H1 (cell line): ENCODE results near the gene SPAG5. TPM values are rescaled to one million over a fixed set of nuclear protein-coding genes. Genes with fewer than 3 reads are reported as not detected.

Source experiments
- CTCF ChIA-PET: fragments of 300-600 bp; sonication (Branson Sonifier 250); formaldehyde crosslinking; loops from one replicate; lab custom pipeline; 2021; ENCODE audit not compliant: partially characterized antibody; lab: Charles Lee
- POLR2A ChIA-PET: fragments of 300-600 bp; sonication (Branson Sonifier 250); formaldehyde crosslinking; loops from one replicate; lab custom pipeline; 2021; ENCODE audit warnings: inconsistent platforms; ENCODE audit not compliant: partially characterized antibody; lab: Charles Lee
- DNase-seq, 2 experiments: peaks; one replicate each; pipeline versions ENCODE4 v3.0.0 to v3.0.0-alpha.2; 2010 to 2022; ENCODE audit warnings: low spot score in 2 of 2, low read depth in 1 of 2, mixed read lengths in 1 of 2
- FAIRE-seq: peaks from 2 replicates; lab custom pipeline; 2011; peaks lifted over from hg19 to GRCh38; lab: Jason Lieb, UNC
- H2AFZ ChIP-seq: 2 replicates; pipeline ENCODE4 v1.8.1; 2012; ENCODE audit warnings: low read length, inconsistent platforms
- H2AK5ac ChIP-seq: 2 replicates; pipeline ENCODE4 v1.6.1; 2013; ENCODE audit warnings: low read depth, low read length
- H2BK120ac ChIP-seq: replicated peaks from 2 replicates; pipeline ENCODE3; 2013; ENCODE audit warnings: low read depth, low read length, inconsistent platforms
- H2BK12ac ChIP-seq: 2 replicates; pipeline ENCODE4 v1.6.1; 2013; ENCODE audit warnings: low read depth, low read length
- H2BK15ac ChIP-seq: 2 replicates; pipeline ENCODE4 v1.6.1; 2013; ENCODE audit warnings: low read length
- H2BK20ac ChIP-seq: 2 replicates; pipeline ENCODE4 v1.6.1; 2013; ENCODE audit warnings: low read length
- H2BK5ac ChIP-seq: 2 replicates; pipeline ENCODE4 v1.6.1; 2013; ENCODE audit warnings: low read depth, low read length
- H3K14ac ChIP-seq: 2 replicates; pipeline ENCODE4 v1.6.1; 2013; ENCODE audit warnings: inconsistent platforms; ENCODE audit not compliant: insufficient read length
- H3K18ac ChIP-seq: 2 replicates; pipeline ENCODE4 v1.6.1; 2013; ENCODE audit warnings: low read length; ENCODE audit errors: extremely low read depth
- H3K23ac ChIP-seq: 2 replicates; pipeline ENCODE4 v1.6.1; 2013; ENCODE audit warnings: inconsistent platforms; ENCODE audit not compliant: insufficient read length
- H3K23me2 ChIP-seq: 2 replicates; pipeline ENCODE4 v1.6.1; 2013; ENCODE audit warnings: low read depth, low read length
- H3K27ac ChIP-seq: 2 replicates; pipeline ENCODE4 v1.6.1; 2011; ENCODE audit warnings: low read depth, low read length, inconsistent platforms
- H3K27me3 ChIP-seq, 4 experiments: replicated peaks in 1 of 4; 1 replicate in 1 of 4; 2 replicates in 3 of 4; pipeline versions ENCODE4 v1.6.1 to v1.8.1; 2011 to 2013; ENCODE audit warnings: low read length in 3 of 4, mild to moderate bottlenecking in 3 of 4, inconsistent platforms in 2 of 4, mixed read lengths in 2 of 4, moderate library complexity in 1 of 4; ENCODE audit not compliant: control insufficient read depth in 3 of 4, insufficient read depth in 3 of 4; ENCODE audit errors: extremely low read depth in 1 of 4
- H3K36me3 ChIP-seq, 4 experiments: 2 replicates each; pipeline versions ENCODE4 v1.6.1 to v1.8.1; 2011 to 2013; ENCODE audit warnings: mild to moderate bottlenecking in 4 of 4, low read length in 3 of 4, moderate library complexity in 2 of 4, control low read depth in 1 of 4, inconsistent platforms in 1 of 4; ENCODE audit not compliant: insufficient read depth in 4 of 4, control insufficient read depth in 2 of 4
- H3K4ac ChIP-seq: replicated peaks from 2 replicates; pipeline ENCODE3; 2013; ENCODE audit warnings: low read length, low read depth, mixed read lengths, inconsistent platforms; ENCODE audit not compliant: insufficient read length
- H3K4me1 ChIP-seq, 4 experiments: replicated peaks in 1 of 4; 1 replicate in 1 of 4; 2 replicates in 3 of 4; pipeline versions ENCODE4 v1.6.1 to v1.8.1; 2011 to 2013; ENCODE audit warnings: low read length in 3 of 4, inconsistent platforms in 2 of 4, mixed read lengths in 1 of 4; ENCODE audit not compliant: insufficient read depth in 4 of 4, control insufficient read depth in 3 of 4
- H3K4me2 ChIP-seq, 2 experiments: 2 replicates each; pipeline versions ENCODE4 v1.6.1 to v1.8.1; 2011 to 2013; ENCODE audit warnings: low read depth in 2 of 2, low read length in 2 of 2, control low read depth in 1 of 2, inconsistent platforms in 1 of 2, mild to moderate bottlenecking in 1 of 2; ENCODE audit not compliant: insufficient read depth in 1 of 2
- H3K4me3 ChIP-seq, 4 experiments: fragments of 200-600, 300-600 bp in 1 of 4; sonication (generic), shearing (Covaris generic), sonication (Bioruptor Twin) in 1 of 4; 2 replicates each; pipeline versions ENCODE4 v1.5.1 to v1.8.1; 2011 to 2016; ENCODE audit warnings: low read length in 4 of 4, low read depth in 3 of 4, control low read depth in 2 of 4, inconsistent platforms in 2 of 4, mild to moderate bottlenecking in 2 of 4, mixed read lengths in 1 of 4, moderate library complexity in 1 of 4; ENCODE audit not compliant: insufficient read depth in 2 of 4; ENCODE audit errors: extremely low read depth in 1 of 4
- H3K56ac ChIP-seq: replicated peaks from 2 replicates; pipeline ENCODE3; 2013; ENCODE audit warnings: low read depth, mild to moderate bottlenecking, mixed read lengths, low read length, inconsistent platforms; ENCODE audit not compliant: insufficient read length
- H3K79me1 ChIP-seq: 2 replicates; pipeline ENCODE4 v1.6.1; 2013; ENCODE audit warnings: low read depth, low read length, control low read depth
- H3K79me2 ChIP-seq, 2 experiments: 2 replicates each; pipeline versions ENCODE4 v1.6.1 to v1.8.1; 2012 to 2013; ENCODE audit warnings: low read length in 2 of 2, mild to moderate bottlenecking in 2 of 2, inconsistent platforms in 1 of 2; ENCODE audit not compliant: insufficient read depth in 2 of 2, control insufficient read depth in 1 of 2
- H3K9ac ChIP-seq, 4 experiments: replicated peaks in 1 of 4; 1 replicate in 1 of 4; 2 replicates in 3 of 4; pipeline versions ENCODE4 v1.6.1 to v1.8.1; 2011 to 2013; ENCODE audit warnings: low read depth in 3 of 4, low read length in 3 of 4, control low read depth in 2 of 4, mild to moderate bottlenecking in 2 of 4, moderate library complexity in 2 of 4, inconsistent platforms in 1 of 4; ENCODE audit errors: extremely low read depth in 1 of 4
- H3K9me3 ChIP-seq, 2 experiments: 2 replicates each; pipeline versions ENCODE4 v1.6.1 to v1.8.1; 2012 to 2013; ENCODE audit warnings: mild to moderate bottlenecking in 2 of 2, moderate library complexity in 2 of 2, control low read depth in 1 of 2, inconsistent platforms in 1 of 2, low read depth in 1 of 2, low read length in 1 of 2, mixed read lengths in 1 of 2; ENCODE audit not compliant: insufficient read depth in 2 of 2
- H4K20me1 ChIP-seq, 2 experiments: replicated peaks in 1 of 2; 2 replicates each; pipeline versions ENCODE3 to v1.8.1; 2011 to 2013; ENCODE audit warnings: inconsistent platforms in 2 of 2, low read length in 2 of 2, mild to moderate bottlenecking in 1 of 2; ENCODE audit not compliant: insufficient read depth in 2 of 2, control insufficient read depth in 1 of 2
- H4K5ac ChIP-seq: 2 replicates; pipeline ENCODE4 v1.6.1; 2013; ENCODE audit warnings: low read length, low read depth, mixed read lengths, inconsistent platforms; ENCODE audit not compliant: insufficient read length
- H4K8ac ChIP-seq: 2 replicates; pipeline ENCODE4 v1.8.0; 2013; ENCODE audit warnings: mild to moderate bottlenecking, moderate library complexity, low read length, inconsistent platforms; ENCODE audit not compliant: insufficient read depth; ENCODE audit errors: extremely low read depth
- H4K91ac ChIP-seq: replicated peaks from 2 replicates; pipeline ENCODE3; 2013; ENCODE audit warnings: low read length, mixed read lengths, inconsistent platforms; ENCODE audit not compliant: insufficient read length
- BCL11A ChIP-seq, 2 experiments: IDR thresholded peaks; one replicate each; pipeline ENCODE4 v1.6.1; 2011; ENCODE audit warnings: low read depth in 2 of 2, low read length in 2 of 2, mild to moderate bottlenecking in 2 of 2
- CHD1 ChIP-seq: IDR thresholded peaks from 2 replicates; pipeline ENCODE4 v1.6.1; 2012; ENCODE audit warnings: low read depth, low read length, improper control_type of control experiment
- KDM1A ChIP-seq: fragments of 200-600, 300-600 bp; sonication (generic); IDR thresholded peaks from 2 replicates; pipeline ENCODE4 v1.7.1; 2016; ENCODE audit warnings: mild to moderate bottlenecking, low read length, borderline replicate concordance
- KDM5A ChIP-seq: fragments of 200-600 bp; IDR thresholded peaks from 2 replicates; pipeline ENCODE4 v1.7.1; 2012; ENCODE audit warnings: mild to moderate bottlenecking, low read length, inconsistent platforms, mixed read lengths
- MAFK ChIP-seq: IDR thresholded peaks from 2 replicates; pipeline ENCODE4 v1.6.1; 2012; ENCODE audit warnings: low read depth, mild to moderate bottlenecking, improper control_type of control experiment, low read length
- PHF8 ChIP-seq: fragments of 200-600 bp; sonication (generic); conservative IDR thresholded peaks from 2 replicates; pipeline ENCODE4 v1.7.1; 2012; ENCODE audit warnings: low read depth, mild to moderate bottlenecking, inconsistent platforms, low read length, moderate library complexity
- POLR2A ChIP-seq, 2 experiments: IDR thresholded peaks; 1 replicate in 1 of 2; 2 replicates in 1 of 2; pipeline ENCODE4 v1.6.1; 2011; ENCODE audit warnings: low read depth in 2 of 2, low read length in 2 of 2, mild to moderate bottlenecking in 2 of 2; ENCODE audit errors: control extremely low read depth in 1 of 2
- POLR2AphosphoS5 ChIP-seq: IDR thresholded peaks from 2 replicates; pipeline ENCODE4 v1.6.1; 2011; ENCODE audit warnings: low read depth, low read length
- RBBP5 ChIP-seq: IDR thresholded peaks from 2 replicates; pipeline ENCODE4 v1.7.1; 2012; ENCODE audit warnings: low read depth, mild to moderate bottlenecking, inconsistent platforms, low read length, moderate library complexity, borderline replicate concordance
- SIRT6 ChIP-seq: IDR thresholded peaks from one replicate; pipeline ENCODE4 v1.7.1; 2012; ENCODE audit warnings: low read length, inconsistent platforms
- SP2 ChIP-seq: IDR thresholded peaks from 2 replicates; pipeline ENCODE4 v1.6.1; 2012; ENCODE audit warnings: mild to moderate bottlenecking, low read length, inconsistent platforms
- WGBS, 2 experiments: shearing (Covaris generic) in 1 of 2; methylation state at CpG; one replicate each; pipeline versions ENCODE4 v1.1.6 to v1.1.7; 2013 to 2015; ENCODE audit warnings: low lambda C conversion rate in 2 of 2, mixed read lengths in 2 of 2, inconsistent platforms in 1 of 2, low coverage in 1 of 2, missing lambda C conversion rate in 1 of 2; ENCODE audit not compliant: insufficient replicate concordance in 2 of 2, insufficient coverage in 1 of 2, insufficient read length in 1 of 2; ENCODE audit errors: extremely low coverage in 1 of 2, missing lambda C conversion rate in 1 of 2; 5-methylcytosine and 5-hydroxymethylcytosine counted together
- polyA plus RNA-seq, 7 experiments: library from polyadenylated mRNA; depleted of rRNA in 3 of 7; stranded (reverse) in 5 of 7; unstranded in 2 of 7; fragments of >200 nt in 5 of 7; fragments of 200-250 nt in 2 of 7; gene quantifications; 1 replicate in 5 of 7; 2 replicates in 1 of 7; 4 replicates in 1 of 7; pipeline versions ENCODE4 v1.2.1 to v1.2.3, GENCODE V29; 2011 to 2013; ENCODE audit warnings: missing spikeins in 2 of 7, mixed read lengths in 2 of 7
- total RNA-seq: library from RNA; stranded (reverse); fragmentation: NEBNext Ultra II Directional; extraction: Animal tissue kit (Norgen Biotek cat#: 25700); gene quantifications from 2 replicates; pipeline ENCODE4 v1.2.1, GENCODE V29; 2021
- TF ChIP-seq, protein P1 (sequence below): IDR thresholded peaks from 2 replicates; pipeline ENCODE4 v1.6.1; 2012; ENCODE audit warnings: inconsistent platforms

The SPAG5 gene
- total and polyA plus RNA-seq, 2 of the 8 experiments (the other 6 are each of a cell fraction or from before 2014, with no cell fraction given), result 57.1 to 129 TPM

GRCh38 chr17:28620010-28620409 is 21.2 kb upstream of the SPAG5 start:
- no peaks in the 10 kb centered on the region for H3K27me3 ChIP-seq
- ChIA-PET CTCF (interaction anchor here (0.6 to 2.1 kb wide), 3 partner anchors 10 to 172 kb away, joined by 3 to 11 read pairs (median 5); no protein-coding TSS in a partner anchor), POLR2A (interaction anchor here (0.9 to 14.8 kb wide), 5 partner anchors 8 to 90 kb away, joined by 3 to 163 read pairs (median 4); no protein-coding TSS in a partner anchor)
- H3K23ac ChIP-seq, result no peak overlapping the region
- H3K14ac ChIP-seq, result no peak overlapping the region
- H3K79me1 ChIP-seq, result 0 out of 2 replicates have a peak, but pooled peaks cover 2% of the 10 kb centered on the region
- no peak overlapping the region for H2AK5ac ChIP-seq
- H2AFZ ChIP-seq, result no peak overlapping the region
- H3K23me2 ChIP-seq, result no peaks in the 10 kb centered on the region
- no peak overlapping the region for H3K9ac ChIP-seq
- no peaks in the 10 kb centered on the region for H3K9me3 ChIP-seq
- TF ChIP-seq POLR2A (IDR thresholded peaks at IDR 0.05; ENCODE audit: control extremely low read depth in 1 of 2, low read depth in 2 of 2, low read length in 2 of 2) (no peak), MAFK (no peak), CHD1 (no peak), SIRT6 (no peak), PHF8 (no peak), BCL11A (IDR thresholded peaks at IDR 0.05; ENCODE audit: low read depth in 2 of 2, low read length in 2 of 2) (no peak), POLR2AphosphoS5 (no peak), KDM5A (no peak), SP2 (no peak), KDM1A (no peak), RBBP5 (no peak)
- TF ChIP-seq, protein P1, sequence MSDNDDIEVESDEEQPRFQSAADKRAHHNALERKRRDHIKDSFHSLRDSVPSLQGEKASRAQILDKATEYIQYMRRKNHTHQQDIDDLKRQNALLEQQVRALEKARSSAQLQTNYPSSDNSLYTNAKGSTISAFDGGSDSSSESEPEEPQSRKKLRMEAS, result no peak
- no peak overlapping the region for H3K27ac ChIP-seq
- no peak overlapping the region for H2BK15ac ChIP-seq
- no peak overlapping the region for H3K18ac ChIP-seq
- no peak for FAIRE-seq
- H3K4me2 ChIP-seq, result no peak overlapping the region
- no peak overlapping the region for H4K8ac ChIP-seq
- no peak overlapping the region for H2BK5ac ChIP-seq
- no peak overlapping the region for H2BK12ac ChIP-seq
- no peak overlapping the region for H4K91ac ChIP-seq
- H3K79me2 ChIP-seq, result no peaks in the 10 kb centered on the region
- H3K4ac ChIP-seq, result no peak overlapping the region
- DNase-seq, result no peak
- no peak overlapping the region for H4K5ac ChIP-seq
- H4K20me1 ChIP-seq, result peaks cover 2 to 6% of the 10 kb centered on the region in 2 experiments
- H3K36me3 ChIP-seq, result peaks cover 66 to 95% (median 87%) of the 10 kb centered on the region in 4 experiments
- no peak overlapping the region for H2BK120ac ChIP-seq
- no peak overlapping the region for H3K56ac ChIP-seq
- no peak overlapping the region for H2BK20ac ChIP-seq
- H3K4me1 ChIP-seq, result no peaks in the 10 kb centered on the region
- no peak overlapping the region for H3K4me3 ChIP-seq
- WGBS, 2 experiments, result 100% methylated on average over 2 of the region's 2 CpGs; no CpG with 5 or more reads in 1 of the 2 experiments
